AG04450 (cell line): Measurements from ENCODE around the gene TBL1XR1. TPM values are rescaled to one million over a fixed set of nuclear protein-coding genes. Genes with fewer than 3 reads are reported as not detected.
A peak's percentile ranks its signal among the peaks of the same experiment; 100 is the strongest.

ENCODE experiments used
- CTCF ChIA-PET: fragments of 300-600, 350-600 bp; formaldehyde crosslinking; extraction: SDS; loops from one replicate; lab custom pipeline; 2022; ENCODE audit warnings: antibody characterized with exemption, inconsistent platforms; lab: Charles Lee
- POLR2A ChIA-PET: fragments of 350-600 bp; formaldehyde crosslinking; extraction: SDS; loops from one replicate; lab custom pipeline; 2021; ENCODE audit warnings: antibody characterized with exemption, inconsistent platforms; lab: Yijun Ruan, JAX
- DNase-seq: peaks from one replicate; pipeline ENCODE4 v3.0.0-alpha.2; 2011; ENCODE audit warnings: low read depth, low spot score
- H3K27ac ChIP-seq: one replicate; pipeline ENCODE4 v1.5.1; 2012; ENCODE audit warnings: low read depth, low read length, control low read depth
- H3K27me3 ChIP-seq: one replicate; pipeline ENCODE4 v1.6.0; 2012; ENCODE audit warnings: low read length; ENCODE audit not compliant: control insufficient read depth, insufficient read depth
- H3K4me3 ChIP-seq: 2 replicates; pipeline ENCODE4 v1.5.1; 2011; ENCODE audit warnings: mild to moderate bottlenecking, low read depth, low read length, control low read depth
- H3K9me3 ChIP-seq: 2 replicates; pipeline ENCODE4 v1.5.1; 2012; ENCODE audit warnings: low read length; ENCODE audit not compliant: control insufficient read depth, insufficient read depth
- polyA plus RNA-seq: library from polyadenylated mRNA; depleted of rRNA; stranded (reverse); fragments of >200 nt; gene quantifications from 2 replicates; pipeline ENCODE4 v1.2.3, GENCODE V29; 2011
- TF ChIP-seq, protein P1 (sequence below): IDR thresholded peaks from 2 replicates; pipeline ENCODE4 v1.5.1; 2011; ENCODE audit warnings: low read depth, low read length, control low read depth, inconsistent platforms

The TBL1XR1 gene
- polyA plus RNA-seq, 1 experiment: 207 TPM

DNA sequence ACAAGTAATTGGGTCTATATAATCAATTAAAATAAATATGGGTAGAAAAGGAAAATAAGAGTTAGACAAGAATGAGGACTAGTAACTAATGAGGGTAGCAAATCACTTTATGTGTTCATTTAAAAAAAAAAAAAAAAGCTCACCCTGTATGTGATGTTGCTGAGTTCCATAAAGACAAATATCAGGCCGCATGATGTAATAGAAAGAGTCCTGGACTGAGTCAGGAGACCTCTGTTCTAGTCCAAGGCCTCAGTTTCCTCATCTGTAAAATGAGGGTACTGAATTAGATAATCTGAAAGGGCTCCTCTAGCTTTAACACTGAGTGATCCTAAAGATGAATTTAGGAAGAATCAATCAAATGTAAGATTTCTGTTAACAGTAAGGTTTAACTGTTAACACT, 117.6 kb downstream of the TBL1XR1 start:
- H3K9me3 ChIP-seq: no peaks in the 10 kb centered on the region; the same call in 1 of the 2 replicates
- CTCF ChIA-PET: no interaction called here
- no peak overlapping the region for H3K27ac ChIP-seq
- POLR2A ChIA-PET: no interaction called here
- H3K27me3 ChIP-seq: no peaks in the 10 kb centered on the region
- no peak for DNase-seq
- TF ChIP-seq, protein P1, sequence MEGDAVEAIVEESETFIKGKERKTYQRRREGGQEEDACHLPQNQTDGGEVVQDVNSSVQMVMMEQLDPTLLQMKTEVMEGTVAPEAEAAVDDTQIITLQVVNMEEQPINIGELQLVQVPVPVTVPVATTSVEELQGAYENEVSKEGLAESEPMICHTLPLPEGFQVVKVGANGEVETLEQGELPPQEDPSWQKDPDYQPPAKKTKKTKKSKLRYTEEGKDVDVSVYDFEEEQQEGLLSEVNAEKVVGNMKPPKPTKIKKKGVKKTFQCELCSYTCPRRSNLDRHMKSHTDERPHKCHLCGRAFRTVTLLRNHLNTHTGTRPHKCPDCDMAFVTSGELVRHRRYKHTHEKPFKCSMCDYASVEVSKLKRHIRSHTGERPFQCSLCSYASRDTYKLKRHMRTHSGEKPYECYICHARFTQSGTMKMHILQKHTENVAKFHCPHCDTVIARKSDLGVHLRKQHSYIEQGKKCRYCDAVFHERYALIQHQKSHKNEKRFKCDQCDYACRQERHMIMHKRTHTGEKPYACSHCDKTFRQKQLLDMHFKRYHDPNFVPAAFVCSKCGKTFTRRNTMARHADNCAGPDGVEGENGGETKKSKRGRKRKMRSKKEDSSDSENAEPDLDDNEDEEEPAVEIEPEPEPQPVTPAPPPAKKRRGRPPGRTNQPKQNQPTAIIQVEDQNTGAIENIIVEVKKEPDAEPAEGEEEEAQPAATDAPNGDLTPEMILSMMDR: no peak
- H3K4me3 ChIP-seq: no peak overlapping the region

GRCh38 chr3:177071496-177072156, 125.7 kb downstream of the TBL1XR1 start:
- DNase-seq: no peak
- CTCF ChIA-PET: interaction anchor here (0.7 kb wide), 2 partner anchors 257 to 671 kb away, joined by 3 read pairs; no protein-coding TSS in a partner anchor
- Histone ChIP-seq H3K9me3 (no peaks in the 10 kb centered on the region), H3K4me3 (no peak overlapping the region), H3K27ac (no peak overlapping the region), H3K27me3 (no peaks in the 10 kb centered on the region)
- TF ChIP-seq, protein P1: no peak
- POLR2A ChIA-PET: no interaction called here

GRCh38 chr3:177069514-177070329, 127.6 kb downstream of the TBL1XR1 start:
- CTCF ChIA-PET: no interaction called here
- Histone ChIP-seq H3K9me3 (no peaks in the 10 kb centered on the region), H3K4me3 (no peak overlapping the region), H3K27ac (no peak overlapping the region), H3K27me3 (no peaks in the 10 kb centered on the region)
- TF ChIP-seq, protein P1: no peak
- POLR2A ChIA-PET: interaction anchor here (0.5 kb wide), 1 partner anchor 619 kb away, joined by 3 read pairs; no protein-coding TSS in a partner anchor
- DNase-seq: peak; percentile 1

DNA sequence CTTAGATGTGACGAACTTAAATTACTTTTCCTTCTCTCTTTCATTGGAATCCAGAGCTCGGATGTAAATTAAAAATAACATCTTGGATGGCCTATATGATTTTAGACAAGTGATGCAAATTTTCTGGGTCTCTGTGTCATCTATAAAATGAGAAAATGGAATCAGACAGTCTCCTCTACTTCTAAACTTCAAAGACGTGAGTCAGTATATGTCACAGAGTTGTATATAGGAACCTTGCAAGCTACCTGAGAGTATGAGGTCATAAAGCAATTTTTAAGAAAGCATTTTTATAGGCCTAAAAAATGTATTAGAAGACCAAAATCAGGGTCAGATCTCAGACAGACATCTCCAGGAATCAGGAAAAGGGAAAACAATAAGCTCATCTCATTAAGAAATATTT, 128.3 kb downstream of the TBL1XR1 start:
- TF ChIP-seq, protein P1: no peak
- no peak overlapping the region for H3K27ac ChIP-seq
- ChIA-PET CTCF (no interaction called here), POLR2A (no interaction called here)
- no peak for DNase-seq
- no peaks in the 10 kb centered on the region for H3K27me3 ChIP-seq
- H3K4me3 ChIP-seq: no peak overlapping the region
- H3K9me3 ChIP-seq: no peaks in the 10 kb centered on the region

GRCh38 chr3:177066068-177066467, 131.2 kb downstream of the TBL1XR1 start:
- ChIA-PET CTCF (no interaction called here), POLR2A (no interaction called here)
- no peak overlapping the region for H3K27ac ChIP-seq
- H3K9me3 ChIP-seq: no peaks in the 10 kb centered on the region
- TF ChIP-seq, protein P1: no peak
- no peaks in the 10 kb centered on the region for H3K27me3 ChIP-seq
- DNase-seq: no peak
- H3K4me3 ChIP-seq: no peak overlapping the region
